HepG2 (cell line): ENCODE measurements around the gene RAB18. TPM values are rescaled to one million over a fixed set of nuclear protein-coding genes. Genes with fewer than 3 reads are reported as not detected.

Source experiments
- ATAC-seq: fragments of 200-7000 bp; cut with Tn5 transposase; 3 replicates; pipeline ENCODE4 v1.9.1; 2020; ENCODE audit warnings: mild to moderate bottlenecking, moderate library complexity
- Bru-seq: library from RNA; stranded (reverse); fragments of 400-500 nt; gene quantifications from one replicate; lab custom pipeline; 2021; lab: Mats Ljungman, UMichigan
- BruChase-seq, 2 experiments: library from RNA; stranded (reverse); fragments of 400-500 nt; gene quantifications; one replicate each; lab custom pipeline; 2021; lab: Mats Ljungman, UMichigan
- BruUV-seq: library from RNA; stranded (reverse); fragments of 400-500 nt; replicated peaks from 2 replicates; lab custom pipeline; 2021; lab: Mats Ljungman, UMichigan
- CTCF ChIA-PET: fragments of 300-600 bp; formaldehyde crosslinking; extraction: SDS; loops from one replicate; lab custom pipeline; 2021; ENCODE audit warnings: low total read pairs, inconsistent platforms, low intra/inter-chr PET ratio; lab: Yijun Ruan, JAX
- POLR2A ChIA-PET: fragments of 350-600 bp; sonication (Branson Sonifier 250); formaldehyde crosslinking; loops from one replicate; lab custom pipeline; 2020; ENCODE audit warnings: antibody characterized with exemption, inconsistent platforms; lab: Yijun Ruan, JAX
- DNase-seq: peaks from one replicate; pipeline ENCODE4 v3.0.0-alpha.2; 2015; ENCODE audit warnings: low spot score
- FAIRE-seq: peaks from 3 replicates; lab custom pipeline; 2011; peaks lifted over from hg19 to GRCh38; lab: Jason Lieb, UNC
- H2AFZ ChIP-seq: one replicate; pipeline ENCODE4 v1.6.1; 2011; ENCODE audit warnings: low read length, inconsistent platforms
- H3K27ac ChIP-seq: fragments of 300-600 bp; 3 replicates; pipeline ENCODE4 v1.8.0; 2011; ENCODE audit warnings: mixed run types, mild to moderate bottlenecking, mixed read lengths, low read length, inconsistent platforms; ENCODE audit not compliant: insufficient read depth; ENCODE audit errors: extremely low read length
- H3K27me3 ChIP-seq, 2 experiments: fragments of 200-600 bp in 1 of 2; 2 replicates in 1 of 2; 3 replicates in 1 of 2; pipeline versions ENCODE4 v1.6.0 to v1.8.0; 2011; ENCODE audit warnings: low read length in 2 of 2, mild to moderate bottlenecking in 2 of 2, moderate library complexity in 2 of 2, inconsistent platforms in 1 of 2; ENCODE audit not compliant: insufficient read depth in 2 of 2, control insufficient read depth in 1 of 2
- H3K36me3 ChIP-seq, 2 experiments: fragments of 200-600 bp in 1 of 2; replicated peaks in 1 of 2; 2 replicates in 1 of 2; 3 replicates in 1 of 2; pipeline versions ENCODE4 v1.5.1 to v1.8.0; 2011; ENCODE audit warnings: low read length in 2 of 2, inconsistent platforms in 1 of 2; ENCODE audit not compliant: insufficient read depth in 2 of 2, control insufficient read depth in 1 of 2
- H3K4me1 ChIP-seq: 2 replicates; pipeline ENCODE4 v1.5.1; 2012; ENCODE audit warnings: low read length, inconsistent platforms; ENCODE audit not compliant: insufficient read depth
- H3K4me2 ChIP-seq: 2 replicates; pipeline ENCODE4 v1.6.0; 2011; ENCODE audit warnings: low read depth, low read length, inconsistent platforms
- H3K4me3 ChIP-seq, 3 experiments: fragments of 200-600 bp in 1 of 3; sonication (generic), shearing (Covaris generic) in 1 of 3; replicated peaks in 1 of 3; 2 replicates each; pipeline ENCODE4 v1.5.1; 2011 to 2016; ENCODE audit warnings: low read length in 3 of 3, inconsistent platforms in 2 of 3, low read depth in 2 of 3, mild to moderate bottlenecking in 2 of 3, control low read depth in 1 of 3, mixed read lengths in 1 of 3; ENCODE audit not compliant: insufficient read depth in 1 of 3
- H3K79me2 ChIP-seq: one replicate; pipeline ENCODE4 v1.6.1; 2011; ENCODE audit warnings: low read length, inconsistent platforms; ENCODE audit not compliant: insufficient read depth
- H3K9ac ChIP-seq: 2 replicates; pipeline ENCODE4 v1.6.0; 2011; ENCODE audit warnings: mild to moderate bottlenecking, low read depth, low read length, inconsistent platforms; ENCODE audit not compliant: insufficient read depth
- H3K9me3 ChIP-seq: 2 replicates; pipeline ENCODE4 v1.5.1; 2012; ENCODE audit warnings: mild to moderate bottlenecking, low read length
- H4K20me1 ChIP-seq: 2 replicates; pipeline ENCODE4 v1.6.0; 2011; ENCODE audit warnings: inconsistent platforms, mild to moderate bottlenecking, low read length, moderate library complexity; ENCODE audit not compliant: insufficient read depth
- ATF7-NPFF ChIP-seq: sonication (generic); formaldehyde crosslinking; IDR thresholded peaks from 2 replicates; pipeline ENCODE4 v1.8.1; 2023; ENCODE audit warnings: mild to moderate bottlenecking, low read depth, missing genetic modification reagents, moderate library complexity
- MAF1 ChIP-seq: sonication (generic); formaldehyde crosslinking; IDR thresholded peaks from 2 replicates; pipeline ENCODE4 v1.5.0; 2020; ENCODE audit warnings: missing genetic modification reagents, borderline replicate concordance
- RFXAP ChIP-seq: sonication (generic); formaldehyde crosslinking; IDR thresholded peaks from 2 replicates; pipeline ENCODE4 v1.4.0; 2020; ENCODE audit warnings: missing genetic modification reagents, borderline replicate concordance
- RXRA ChIP-seq: sonication (generic); formaldehyde crosslinking; IDR thresholded peaks from 2 replicates; pipeline ENCODE4 v1.5.1; 2020; ENCODE audit warnings: missing genetic modification reagents
- TOPORS ChIP-seq: sonication (generic); formaldehyde crosslinking; IDR thresholded peaks from 2 replicates; pipeline ENCODE4 v1.8.0; 2023; ENCODE audit warnings: mild to moderate bottlenecking, missing genetic modification reagents
- ZNF441 ChIP-seq: sonication (generic); formaldehyde crosslinking; IDR thresholded peaks from 2 replicates; pipeline ENCODE4 v1.7.0; 2021; ENCODE audit warnings: missing genetic modification reagents, borderline replicate concordance
- ZNF746 ChIP-seq: sonication (generic); formaldehyde crosslinking; IDR thresholded peaks from 2 replicates; pipeline ENCODE4 v1.8.0; 2022; ENCODE audit warnings: mild to moderate bottlenecking, missing genetic modification reagents
- ZNF768 ChIP-seq: sonication (generic); formaldehyde crosslinking; IDR thresholded peaks from 2 replicates; pipeline ENCODE4 v1.4.0; 2020; ENCODE audit warnings: missing genetic modification reagents
- WGBS: methylation state at CpG from one replicate; pipeline ENCODE4 v1.1.6; 2017; ENCODE audit warnings: low lambda C conversion rate; 5-methylcytosine and 5-hydroxymethylcytosine counted together
- in situ Hi-C: cut with HindIII; loops from 2 replicates; pipeline ENCODE4 v1.10.0; 2017; ENCODE audit warnings: low pct_unique_long_range_greater_than_20kb; ENCODE audit not compliant: extremely low pct_ligation_motif_present
- intact Hi-C: fragments of 100-400 bp; cut with micrococcal nuclease; formaldehyde crosslinking; loops from one replicate; pipeline ENCODE4 v1.10.0; 2022; ENCODE audit not compliant: unreplicated experiment
- long read RNA-seq, 2 experiments: library from RNA in 1 of 2; library from polyadenylated mRNA in 1 of 2; stranded (forward) in 1 of 2; unstranded in 1 of 2; transcript quantifications; one replicate each; pipeline ENCODE4 v2.0.0, GENCODE V29; 2019 to 2022
- polyA minus RNA-seq, 3 experiments: library from RNA; depleted of rRNA, polyadenylated mRNA; stranded (reverse); fragments of >200 nt; gene quantifications; 2 replicates each; pipeline ENCODE4 v1.2.3, GENCODE V29; 2011; ENCODE audit warnings: low replicate concordance in 1 of 3
- polyA plus RNA-seq, 8 experiments: library from polyadenylated mRNA; depleted of rRNA in 3 of 8; stranded (reverse) in 7 of 8; unstranded in 1 of 8; fragments of >200 nt; fragmentation: Illumina TruSeq in 4 of 8; extraction: Trizol in 4 of 8; gene quantifications; 2 replicates each; pipeline versions ENCODE4 v1.2.1 to v1.2.3, GENCODE V29; 2011 to 2016; ENCODE audit warnings: low read depth in 4 of 8, missing spikeins in 1 of 8, mixed read lengths in 1 of 8; ENCODE audit not compliant: insufficient read depth in 1 of 8
- total RNA-seq, 5 experiments: library from RNA; depleted of rRNA; stranded (reverse); fragments of >200 nt; fragmentation: Illumina TruSeq; extraction: Trizol; gene quantifications; 2 replicates each; pipeline ENCODE4 v1.2.3, GENCODE V29; 2016; ENCODE audit warnings: low read depth in 1 of 5
- TF ChIP-seq, protein P1 (sequence below): IDR thresholded peaks from 2 replicates; pipeline ENCODE4 v1.6.1; 2016
- TF ChIP-seq, protein P2 (sequence below): sonication (generic); formaldehyde crosslinking; IDR thresholded peaks from 2 replicates; pipeline ENCODE4 v1.4.0; 2020; ENCODE audit warnings: mild to moderate bottlenecking, low read depth, missing genetic modification reagents
- TF ChIP-seq, protein P3 (sequence below): sonication (generic); formaldehyde crosslinking; IDR thresholded peaks from 2 replicates; pipeline ENCODE4 v1.4.0; 2020; ENCODE audit warnings: missing genetic modification reagents; ENCODE audit errors: not compliant biosample characterization
- TF ChIP-seq, protein P4 (sequence below): sonication (generic); formaldehyde crosslinking; IDR thresholded peaks from 2 replicates; pipeline ENCODE4 v1.4.0; 2020; ENCODE audit warnings: missing genetic modification reagents

Gene RAB18
- total RNA-seq (2016; rRNA removed; fragmentation: Illumina TruSeq; extraction: Trizol): 69.1 and 114 TPM in 2 replicates
- 5.3 and 8.7 TPM in 2 replicates for total RNA-seq (2016; cell fraction: cytosol; rRNA removed; fragmentation: Illumina TruSeq; extraction: Trizol; ENCODE audit: low read depth)
- total RNA-seq (2016; cell fraction: insoluble cytoplasmic fraction; rRNA removed; fragmentation: Illumina TruSeq; extraction: Trizol): 69.8 and 121 TPM in 2 replicates
- total RNA-seq (2016; cell fraction: membrane; rRNA removed; fragmentation: Illumina TruSeq; extraction: Trizol): 20.5 and 23.7 TPM in 2 replicates
- total RNA-seq (2016; cell fraction: nucleus; rRNA removed; fragmentation: Illumina TruSeq; extraction: Trizol): 32.7 and 36.9 TPM in 2 replicates
- polyA plus RNA-seq (2011; rRNA removed): 19.0 and 22.3 TPM in 2 replicates
- 6.2 and 13.3 TPM in 2 replicates for polyA plus RNA-seq (2011; cell fraction: cytosol; rRNA removed)
- 9.9 and 16.7 TPM in 2 replicates for polyA plus RNA-seq (2011; cell fraction: nucleus; rRNA removed)
- polyA plus RNA-seq (2012): 39.1 and 52.9 TPM in 2 replicates
- polyA plus RNA-seq (2016; cell fraction: cytosol; fragmentation: Illumina TruSeq; extraction: Trizol; ENCODE audit: low read depth): 6.8 and 7.7 TPM in 2 replicates
- 119 and 125 TPM in 2 replicates for polyA plus RNA-seq (2016; cell fraction: insoluble cytoplasmic fraction; fragmentation: Illumina TruSeq; extraction: Trizol; ENCODE audit: low read depth)
- polyA plus RNA-seq (2016; cell fraction: membrane; fragmentation: Illumina TruSeq; extraction: Trizol; ENCODE audit: low read depth): 10.7 and 12.3 TPM in 2 replicates
- polyA plus RNA-seq (2016; cell fraction: nucleus; fragmentation: Illumina TruSeq; extraction: Trizol; ENCODE audit: insufficient read depth, low read depth): 38.9 and 44.7 TPM in 2 replicates
- 3.9 and 4.0 TPM in 2 replicates for polyA minus RNA-seq (2011; rRNA and poly(A)+ RNA removed; ENCODE audit: low replicate concordance)
- polyA minus RNA-seq (2011; cell fraction: cytosol; rRNA and poly(A)+ RNA removed): 16.6 and 25.1 TPM in 2 replicates
- 42.5 and 45.6 TPM in 2 replicates for polyA minus RNA-seq (2011; cell fraction: nucleus; rRNA and poly(A)+ RNA removed)
- percentile 90 among the genes with signal in this experiment for Bru-seq, nascent RNA
- BruChase-seq, experiment 1, labeled RNA remaining after a 6-hour chase: percentile 88 among the genes with signal in this experiment
- percentile 88 among the genes with signal in this experiment for BruChase-seq, experiment 2, labeled RNA remaining after a 2-hour chase
- long read RNA-seq, experiment 1, full-length matches to known transcripts: 30 of 33 reads
- long read RNA-seq, experiment 1, partial matches to known transcripts: 2 of 33 reads
- long read RNA-seq, experiment 1, other reads (novel, unspliced or antisense): 1 of 33 reads
- long read RNA-seq, experiment 2, full-length matches to known transcripts: 20 of 66 reads
- long read RNA-seq, experiment 2, partial matches to known transcripts: 13 of 66 reads
- long read RNA-seq, experiment 2, other reads (novel, unspliced or antisense): 33 of 66 reads

DNA sequence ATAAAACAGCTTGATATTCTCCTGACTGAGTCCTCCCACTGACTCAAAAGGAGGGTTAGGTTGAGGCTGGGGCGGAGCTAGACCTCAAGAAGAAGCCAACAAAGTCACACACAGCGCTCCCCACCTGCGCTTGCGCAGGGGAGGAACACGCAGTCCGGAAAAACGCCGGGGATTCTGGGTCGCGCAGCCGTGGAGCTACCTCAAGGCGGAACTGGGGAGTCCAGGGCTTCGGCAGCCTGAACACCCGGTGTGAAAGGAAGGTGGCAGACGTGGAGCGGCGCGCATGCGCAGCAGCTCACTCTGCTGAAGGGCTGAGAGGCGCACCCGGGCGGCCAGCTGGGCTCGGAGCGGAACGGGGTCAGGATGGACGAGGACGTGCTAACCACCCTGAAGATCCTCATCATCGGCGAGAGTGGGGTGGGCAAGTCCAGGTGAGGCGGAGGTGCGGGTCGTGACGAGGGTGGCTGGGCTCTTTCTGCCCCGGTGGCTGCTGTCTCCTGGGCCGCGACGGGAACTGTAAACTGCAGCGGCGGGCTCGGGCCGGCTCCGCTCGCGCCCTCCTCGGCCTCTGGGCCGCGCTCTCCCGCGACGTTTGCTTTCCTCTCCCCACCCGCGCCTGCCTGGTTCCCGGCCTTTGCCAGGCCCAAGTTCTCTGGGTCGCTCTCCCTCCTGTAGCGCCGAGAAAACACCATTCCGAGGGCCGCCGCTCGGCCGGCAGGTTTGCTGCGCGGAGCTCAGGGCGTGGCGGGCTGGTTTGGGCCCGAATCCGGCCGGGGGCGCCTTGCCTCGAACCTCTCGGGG is at the start of gene RAB18:
Gene RAB18, plus strand, starts transcription at position 298 of the 801 bp plus-strand sequence. Its CDS starts 66 bp downstream, at position 364.
- Histone ChIP-seq H3K79me2 (peaks cover 45% of the 10 kb centered on the region), H3K36me3 (no peaks in the 10 kb centered on the region; a peak in 1 of 5 replicates), H3K27ac (peak within 1 kb of the TSS; percentile 74), H3K4me3 (peak within 1 kb of the TSS; percentile 82 to 97 (median 90)), H3K4me1 (peaks cover 27% of the 10 kb centered on the region), H3K27me3 (no peaks in the 10 kb centered on the region), H3K9me3 (no peaks in the 10 kb centered on the region), H3K9ac (peak within 1 kb of the TSS; percentile 90), H4K20me1 (peaks cover 8% of the 10 kb centered on the region; the same call in 1 of the 2 replicates), H2AFZ (peak within 1 kb of the TSS; percentile 100), H3K4me2 (peak within 1 kb of the TSS; percentile 88)
- in situ Hi-C loops: no loop called here
- POLR2A ChIA-PET: interaction anchor here (0.9 to 1.8 kb wide), 4 partner anchors 264 to 1028 kb away, joined by 3 to 5 read pairs (median 4); partner anchors contain the start of genes ACBD5, MPP7, PDSS1 and WAC
- 0% methylated on average over 23 of the region's 71 CpGs for WGBS
- DNase-seq: peak; percentile 91
- intact Hi-C loops: loop anchor here (10.0 kb wide), 1 partner anchor 259 kb away; the partner anchor contains the start of gene ACBD5
- CTCF ChIA-PET: no interaction called here
- peak; percentile 76 for FAIRE-seq
- BruUV-seq: TSS peak; percentile 69
- peak; percentile 96 for ATAC-seq
- TF ChIP-seq RXRA (CRISPR knock-in tag) (peak; percentile 33; the same call in 1 of the 2 replicates), MAF1 (CRISPR knock-in tag) (0 out of 2 replicates have a peak, but pooled peaks have one; percentile 37), ZNF441 (CRISPR knock-in tag) (peak; percentile 70; the same call in 1 of the 2 replicates), TOPORS (CRISPR knock-in tag) (peak; percentile 81; the same call in 1 of the 2 replicates), ZNF768 (CRISPR knock-in tag) (peak; percentile 49; the same call in 1 of the 2 replicates), RFXAP (CRISPR knock-in tag) (peak; percentile 86; the same call in 1 of the 2 replicates), ZNF746 (CRISPR knock-in tag) (peak; percentile 77; the same call in 1 of the 2 replicates), ATF7-NPFF (CRISPR knock-in tag) (no peak; the same call in 1 of the 2 replicates)
- TF ChIP-seq, protein P1, sequence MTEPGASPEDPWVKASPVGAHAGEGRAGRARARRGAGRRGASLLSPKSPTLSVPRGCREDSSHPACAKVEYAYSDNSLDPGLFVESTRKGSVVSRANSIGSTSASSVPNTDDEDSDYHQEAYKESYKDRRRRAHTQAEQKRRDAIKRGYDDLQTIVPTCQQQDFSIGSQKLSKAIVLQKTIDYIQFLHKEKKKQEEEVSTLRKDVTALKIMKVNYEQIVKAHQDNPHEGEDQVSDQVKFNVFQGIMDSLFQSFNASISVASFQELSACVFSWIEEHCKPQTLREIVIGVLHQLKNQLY (CRISPR knock-in tag): 0 out of 2 replicates have a peak, but pooled peaks have one; percentile 45
- TF ChIP-seq, protein P2, sequence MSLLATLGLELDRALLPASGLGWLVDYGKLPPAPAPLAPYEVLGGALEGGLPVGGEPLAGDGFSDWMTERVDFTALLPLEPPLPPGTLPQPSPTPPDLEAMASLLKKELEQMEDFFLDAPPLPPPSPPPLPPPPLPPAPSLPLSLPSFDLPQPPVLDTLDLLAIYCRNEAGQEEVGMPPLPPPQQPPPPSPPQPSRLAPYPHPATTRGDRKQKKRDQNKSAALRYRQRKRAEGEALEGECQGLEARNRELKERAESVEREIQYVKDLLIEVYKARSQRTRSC (CRISPR knock-in tag): no peak
- TF ChIP-seq, protein P3, sequence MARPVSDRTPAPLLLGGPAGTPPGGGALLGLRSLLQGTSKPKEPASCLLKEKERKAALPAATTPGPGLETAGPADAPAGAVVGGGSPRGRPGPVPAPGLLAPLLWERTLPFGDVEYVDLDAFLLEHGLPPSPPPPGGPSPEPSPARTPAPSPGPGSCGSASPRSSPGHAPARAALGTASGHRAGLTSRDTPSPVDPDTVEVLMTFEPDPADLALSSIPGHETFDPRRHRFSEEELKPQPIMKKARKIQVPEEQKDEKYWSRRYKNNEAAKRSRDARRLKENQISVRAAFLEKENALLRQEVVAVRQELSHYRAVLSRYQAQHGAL (CRISPR knock-in tag): peak; percentile 43
- TF ChIP-seq, protein P4, sequence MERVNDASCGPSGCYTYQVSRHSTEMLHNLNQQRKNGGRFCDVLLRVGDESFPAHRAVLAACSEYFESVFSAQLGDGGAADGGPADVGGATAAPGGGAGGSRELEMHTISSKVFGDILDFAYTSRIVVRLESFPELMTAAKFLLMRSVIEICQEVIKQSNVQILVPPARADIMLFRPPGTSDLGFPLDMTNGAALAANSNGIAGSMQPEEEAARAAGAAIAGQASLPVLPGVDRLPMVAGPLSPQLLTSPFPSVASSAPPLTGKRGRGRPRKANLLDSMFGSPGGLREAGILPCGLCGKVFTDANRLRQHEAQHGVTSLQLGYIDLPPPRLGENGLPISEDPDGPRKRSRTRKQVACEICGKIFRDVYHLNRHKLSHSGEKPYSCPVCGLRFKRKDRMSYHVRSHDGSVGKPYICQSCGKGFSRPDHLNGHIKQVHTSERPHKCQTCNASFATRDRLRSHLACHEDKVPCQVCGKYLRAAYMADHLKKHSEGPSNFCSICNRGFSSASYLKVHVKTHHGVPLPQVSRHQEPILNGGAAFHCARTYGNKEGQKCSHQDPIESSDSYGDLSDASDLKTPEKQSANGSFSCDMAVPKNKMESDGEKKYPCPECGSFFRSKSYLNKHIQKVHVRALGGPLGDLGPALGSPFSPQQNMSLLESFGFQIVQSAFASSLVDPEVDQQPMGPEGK (CRISPR knock-in tag): no peak
